Caco-2 (cell line): ENCODE measurements around the gene CRABP2. TPM values are rescaled to one million over a fixed set of nuclear protein-coding genes. Genes with fewer than 3 reads are reported as not detected.

ENCODE experiments used
- BruUV-seq: library from RNA; stranded (reverse); fragments of 400-500 nt; replicated peaks from 2 replicates; lab custom pipeline; 2021; lab: Mats Ljungman, UMichigan
- CTCF ChIA-PET: fragments of 300-600 bp; sonication (Branson Sonifier 250); formaldehyde crosslinking; loops from one replicate; lab custom pipeline; 2022; ENCODE audit warnings: antibody characterized with exemption; lab: Charles Lee
- POLR2A ChIA-PET: fragments of 300-600 bp; sonication (Branson Sonifier 250); formaldehyde crosslinking; loops from one replicate; lab custom pipeline; 2022; ENCODE audit warnings: antibody characterized with exemption; lab: Charles Lee
- DNase-seq, 2 experiments: peaks; one replicate each; pipeline versions ENCODE4 v3.0.0 to v3.0.0-alpha.2; 2020 to 2022
- H3K27me3 ChIP-seq: replicated peaks from 2 replicates; pipeline ENCODE4 v1.6.0; 2011; ENCODE audit warnings: low read length; ENCODE audit not compliant: control insufficient read depth, insufficient read depth
- H3K36me3 ChIP-seq: 2 replicates; pipeline ENCODE4 v1.5.1; 2011; ENCODE audit warnings: low read length; ENCODE audit not compliant: control insufficient read depth, insufficient read depth
- H3K4me1 ChIP-seq: fragments of 250-450 bp; sonication (Bioruptor Pico); 2 replicates; pipeline ENCODE4 v1.5.1; 2020; ENCODE audit warnings: mild to moderate bottlenecking
- H3K4me3 ChIP-seq: 2 replicates; pipeline ENCODE4 v1.5.1; 2011; ENCODE audit warnings: low read depth, mild to moderate bottlenecking, control low read depth, low read length
- H3K9me3 ChIP-seq: fragments of 250-450 bp; sonication (Bioruptor Pico); 2 replicates; pipeline ENCODE4 v1.5.1; 2020; ENCODE audit warnings: mild to moderate bottlenecking, moderate library complexity
- H3K27ac Mint-ChIP-seq: one replicate; pipeline ENCODE4 v1.8.0; 2022; ENCODE audit warnings: mixed read lengths; ENCODE audit not compliant: unreplicated experiment
- H3K27me3 Mint-ChIP-seq: one replicate; pipeline ENCODE4 v1.8.0; 2022; ENCODE audit warnings: mixed read lengths; ENCODE audit not compliant: insufficient read depth, unreplicated experiment
- H3K36me3 Mint-ChIP-seq: one replicate; pipeline ENCODE4 v1.8.0; 2022; ENCODE audit warnings: mild to moderate bottlenecking, mixed read lengths; ENCODE audit not compliant: insufficient read depth, unreplicated experiment
- H3K4me1 Mint-ChIP-seq: one replicate; pipeline ENCODE4 v1.8.0; 2022; ENCODE audit warnings: low read depth, mixed read lengths; ENCODE audit not compliant: unreplicated experiment
- H3K4me3 Mint-ChIP-seq: one replicate; pipeline ENCODE4 v1.8.0; 2022; ENCODE audit warnings: mild to moderate bottlenecking, moderate library complexity, mixed read lengths; ENCODE audit not compliant: unreplicated experiment
- H3K9me3 Mint-ChIP-seq: one replicate; pipeline ENCODE4 v1.8.0; 2022; ENCODE audit warnings: mixed read lengths; ENCODE audit not compliant: unreplicated experiment
- intact Hi-C: fragments of 100-400 bp; cut with micrococcal nuclease; formaldehyde crosslinking; loops from one replicate; pipeline ENCODE4 v1.10.0; 2022; ENCODE audit not compliant: unreplicated experiment
- total RNA-seq: library from RNA; stranded (reverse); gene quantifications from 2 replicates; pipeline ENCODE4 v1.2.3, GENCODE V29; 2022
- TF ChIP-seq, protein P1 (sequence below), 2 experiments: fragments of 200-600 bp in 1 of 2; IDR thresholded peaks; 1 replicate in 1 of 2; 2 replicates in 1 of 2; pipeline versions ENCODE4 v1.5.1 to v1.8.0; 2011 to 2022; ENCODE audit warnings: antibody characterized with exemption in 1 of 2, control low read depth in 1 of 2, inconsistent platforms in 1 of 2, low read depth in 1 of 2, low read length in 1 of 2, mild to moderate bottlenecking in 1 of 2, moderate library complexity in 1 of 2; ENCODE audit not compliant: insufficient read depth in 1 of 2, severe bottlenecking in 1 of 2, unreplicated experiment in 1 of 2

CRABP2 gene
- total RNA-seq, 1 experiment from 2014 or later: 27.1 TPM

DNA sequence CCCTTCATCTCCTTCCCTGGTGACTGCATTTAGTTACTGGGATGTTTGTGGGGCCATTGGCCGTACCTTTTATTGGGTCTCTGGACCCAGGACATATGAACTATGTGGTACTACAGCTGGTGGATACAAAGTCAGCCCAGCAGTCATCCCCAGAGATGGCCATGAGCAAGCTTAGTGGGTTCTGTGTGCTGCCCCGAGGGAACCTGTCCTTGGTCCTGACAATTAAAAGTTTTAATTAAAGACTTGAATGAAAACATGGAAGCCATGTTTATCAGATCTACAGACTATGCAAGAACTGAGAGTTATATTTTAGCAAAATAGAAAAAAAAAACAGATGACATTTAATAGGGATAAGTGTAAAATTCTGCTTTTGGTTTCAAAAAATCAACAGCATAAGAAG is 25.3 kb downstream of the CRABP2 start:
- H3K4me3 Mint-ChIP-seq: no peak overlapping the region
- peaks cover 20% of the 10 kb centered on the region; the same call in 1 of the 2 replicates for H3K4me1 ChIP-seq
- no peaks in the 10 kb centered on the region for H3K36me3 ChIP-seq
- ChIA-PET CTCF (interaction anchor here (1.1 to 1.6 kb wide), 3 partner anchors 9 to 46 kb away, joined by 3 to 5 read pairs (median 4); no protein-coding TSS in a partner anchor), POLR2A (no interaction called here)
- no peak for DNase-seq
- H3K4me1 Mint-ChIP-seq: no peaks in the 10 kb centered on the region
- no peak overlapping the region for H3K4me3 ChIP-seq
- intact Hi-C loops: no loop called here
- H3K27me3 ChIP-seq: 0 out of 2 replicates have a peak, but pooled peaks cover 2% of the 10 kb centered on the region
- BruUV-seq: no TSS peak
- no peaks in the 10 kb centered on the region for H3K9me3 Mint-ChIP-seq
- H3K27ac Mint-ChIP-seq: no peak overlapping the region
- TF ChIP-seq, protein P1, sequence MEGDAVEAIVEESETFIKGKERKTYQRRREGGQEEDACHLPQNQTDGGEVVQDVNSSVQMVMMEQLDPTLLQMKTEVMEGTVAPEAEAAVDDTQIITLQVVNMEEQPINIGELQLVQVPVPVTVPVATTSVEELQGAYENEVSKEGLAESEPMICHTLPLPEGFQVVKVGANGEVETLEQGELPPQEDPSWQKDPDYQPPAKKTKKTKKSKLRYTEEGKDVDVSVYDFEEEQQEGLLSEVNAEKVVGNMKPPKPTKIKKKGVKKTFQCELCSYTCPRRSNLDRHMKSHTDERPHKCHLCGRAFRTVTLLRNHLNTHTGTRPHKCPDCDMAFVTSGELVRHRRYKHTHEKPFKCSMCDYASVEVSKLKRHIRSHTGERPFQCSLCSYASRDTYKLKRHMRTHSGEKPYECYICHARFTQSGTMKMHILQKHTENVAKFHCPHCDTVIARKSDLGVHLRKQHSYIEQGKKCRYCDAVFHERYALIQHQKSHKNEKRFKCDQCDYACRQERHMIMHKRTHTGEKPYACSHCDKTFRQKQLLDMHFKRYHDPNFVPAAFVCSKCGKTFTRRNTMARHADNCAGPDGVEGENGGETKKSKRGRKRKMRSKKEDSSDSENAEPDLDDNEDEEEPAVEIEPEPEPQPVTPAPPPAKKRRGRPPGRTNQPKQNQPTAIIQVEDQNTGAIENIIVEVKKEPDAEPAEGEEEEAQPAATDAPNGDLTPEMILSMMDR (IDR thresholded peaks at IDR 0.05; ENCODE audit: insufficient read depth in 1 of 2, low read depth in 1 of 2, low read length in 1 of 2, severe bottlenecking in 1 of 2, unreplicated experiment in 1 of 2): no peak
- no peaks in the 10 kb centered on the region for H3K36me3 Mint-ChIP-seq
- H3K27me3 Mint-ChIP-seq: peaks cover 8% of the 10 kb centered on the region
- no peaks in the 10 kb centered on the region for H3K9me3 ChIP-seq

DNA sequence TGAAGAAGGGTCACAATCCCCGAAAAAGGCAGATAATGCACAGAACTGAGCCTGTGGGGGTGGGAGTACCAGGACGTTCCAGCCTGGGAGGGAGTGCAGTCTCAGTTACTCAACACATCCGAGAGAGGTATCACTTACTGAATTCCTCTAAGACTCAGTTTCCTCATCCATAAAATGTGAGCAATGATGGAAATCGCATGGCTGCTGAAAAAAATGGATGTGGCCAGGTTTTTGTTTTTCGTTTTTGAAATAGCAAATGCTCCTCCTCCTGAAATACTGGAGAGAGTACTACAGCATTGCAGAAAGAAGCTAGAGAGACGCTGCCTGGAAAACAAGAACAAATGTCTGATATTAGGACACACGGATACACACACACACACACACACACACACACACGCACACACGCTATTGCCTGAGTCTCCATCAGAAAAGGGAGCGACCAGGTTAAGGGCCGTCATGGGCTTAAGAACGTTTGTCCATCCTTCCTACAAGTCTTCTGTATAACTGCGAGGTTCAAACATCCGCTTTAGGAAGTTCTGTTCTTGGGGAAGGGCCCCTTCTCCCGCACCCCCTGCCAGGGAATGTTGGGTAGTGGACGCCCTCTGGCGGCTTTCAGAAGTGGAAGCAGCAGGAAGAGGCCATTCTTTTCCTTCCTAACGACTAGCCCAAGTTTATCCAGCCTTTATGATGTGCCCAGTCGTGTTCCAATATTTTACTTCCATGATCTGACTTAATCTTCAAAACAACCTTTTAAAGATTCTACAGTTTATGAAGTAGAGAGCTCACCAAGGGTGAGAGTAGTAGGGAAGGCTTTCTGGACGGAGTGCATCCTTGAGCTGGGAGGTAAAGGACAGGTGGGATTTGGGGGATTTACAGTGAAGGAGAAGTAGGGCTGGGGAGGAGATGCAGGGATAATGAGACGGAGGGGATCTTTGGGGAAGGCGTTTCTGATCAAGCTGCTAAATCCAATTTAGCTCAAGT is 27.5 kb downstream of the CRABP2 start:
- peaks cover 21% of the 10 kb centered on the region; the same call in 1 of the 2 replicates for H3K4me1 ChIP-seq
- H3K4me3 ChIP-seq: peak overlapping the region; percentile 69
- H3K27me3 Mint-ChIP-seq: peaks cover 8% of the 10 kb centered on the region
- H3K4me1 Mint-ChIP-seq: no peaks in the 10 kb centered on the region
- H3K36me3 ChIP-seq: no peaks in the 10 kb centered on the region
- H3K9me3 Mint-ChIP-seq: no peaks in the 10 kb centered on the region
- no peaks in the 10 kb centered on the region for H3K9me3 ChIP-seq
- peak; percentile 75 to 79 for DNase-seq
- 0 out of 2 replicates have a peak, but pooled peaks cover 2% of the 10 kb centered on the region for H3K27me3 ChIP-seq
- POLR2A ChIA-PET: interaction anchor here (1.0 to 2.3 kb wide), 6 partner anchors 12 to 63 kb away, joined by 3 to 24 read pairs (median 10); partner anchors contain the start of genes ISG20L2, METTL25B and MRPL24
- TF ChIP-seq, protein P1 (IDR thresholded peaks at IDR 0.05; ENCODE audit: insufficient read depth in 1 of 2, low read depth in 1 of 2, low read length in 1 of 2, severe bottlenecking in 1 of 2, unreplicated experiment in 1 of 2): peak; percentile 78 to 87
- peak overlapping the region; percentile 75 for H3K27ac Mint-ChIP-seq
- H3K4me3 Mint-ChIP-seq: peak overlapping the region; percentile 86
- CTCF ChIA-PET: interaction anchor here (1.3 to 3.5 kb wide), 10 partner anchors 11 to 250 kb away, joined by 3 to 61 read pairs (median 16); partner anchors contain the start of genes CRABP2 and HAPLN2
- BruUV-seq: no TSS peak
- no peaks in the 10 kb centered on the region for H3K36me3 Mint-ChIP-seq
- intact Hi-C loops: loop anchor here (1.0 kb wide), 2 partner anchors 18 to 51 kb away; no protein-coding TSS in a partner anchor
